ENCODE results near the gene PHF8.

- TF ChIP-seq CTCF (IDR thresholded peaks at IDR 0.05): no peak
- no peak for TF ChIP-seq POLR2A (IDR thresholded peaks at IDR 0.05)
Measured at GRCh38 chrX:53930515-53931380, 113.5 kb downstream of the PHF8 start.

All from testis (tissue), 2 donors.